Hematopoietic multipotent progenitor cell (in vitro differentiated cells): ENCODE results near the gene PRR19. TPM values are rescaled to one million over a fixed set of nuclear protein-coding genes. Genes with fewer than 3 reads are reported as not detected.
"Not testable (repeated sequence)": the region's sequence is repeated elsewhere in the genome, so short reads cannot be mapped to it uniquely, and the experiment has no call there.

Source experiments
- DNase-seq, 3 donors: peaks; one replicate each; pipeline ENCODE4 v3.0.0-alpha.2; 2011 to 2015; ENCODE audit warnings: low read depth in 2 of 3, low spot score in 2 of 3
- total RNA-seq: library from RNA; depleted of rRNA; stranded (reverse); fragments of >200 nt; gene quantifications from one replicate; pipeline ENCODE4 v1.2.3, GENCODE V29; 2012

Gene PRR19, protein sequence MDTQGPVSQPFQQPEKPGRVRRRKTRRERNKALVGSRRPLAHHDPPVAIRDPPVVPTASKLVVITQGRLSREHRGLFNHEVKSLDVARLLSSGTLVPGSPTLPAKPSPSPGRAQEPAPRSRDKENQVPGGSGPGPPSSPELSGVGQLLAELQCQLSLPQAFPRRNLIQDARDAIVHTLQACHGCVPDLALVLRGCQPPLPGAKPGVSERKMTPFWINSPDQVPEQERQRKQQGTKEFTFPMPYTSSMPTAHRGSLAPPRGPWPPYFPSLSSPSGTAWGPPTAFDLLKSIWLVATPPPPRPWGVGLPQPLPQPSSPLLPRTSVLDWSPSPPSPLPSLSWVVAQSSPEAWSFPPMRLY
- 0.54 TPM for total RNA-seq

DNA sequence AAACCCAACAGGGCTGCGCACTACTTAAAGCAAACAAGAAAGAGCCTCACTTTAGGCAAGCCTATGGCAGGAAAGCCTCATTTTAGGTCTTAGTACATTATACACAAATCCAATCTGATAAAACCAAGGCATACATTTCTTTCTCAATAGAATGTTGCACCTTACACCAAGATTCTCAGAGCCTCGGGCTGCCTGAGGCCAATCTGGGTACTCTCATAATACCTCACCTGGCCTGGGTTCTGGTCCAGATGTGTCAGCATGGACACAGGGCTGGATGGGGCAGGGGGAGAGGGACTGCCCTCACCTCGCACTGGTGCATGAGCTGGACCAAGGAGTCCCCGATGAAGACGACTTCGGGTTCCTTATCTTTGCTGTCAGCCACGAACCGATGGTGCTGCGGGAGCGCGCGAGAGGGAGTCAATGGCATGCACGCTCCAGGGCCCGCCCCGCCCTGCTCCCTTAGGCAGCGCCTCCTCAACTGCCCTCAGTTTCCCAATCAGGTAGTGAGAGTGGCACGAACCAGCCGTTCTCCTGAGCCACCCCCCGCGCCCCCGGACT, at the start of gene PRR19:
TSS of gene PRR19 (plus strand) at position 487 of the 558 bp plus-strand sequence. CDS start 7,453 bp downstream, outside the sequence.
- peak in 1 of 3 donors; percentile 39 for DNase-seq

DNA sequence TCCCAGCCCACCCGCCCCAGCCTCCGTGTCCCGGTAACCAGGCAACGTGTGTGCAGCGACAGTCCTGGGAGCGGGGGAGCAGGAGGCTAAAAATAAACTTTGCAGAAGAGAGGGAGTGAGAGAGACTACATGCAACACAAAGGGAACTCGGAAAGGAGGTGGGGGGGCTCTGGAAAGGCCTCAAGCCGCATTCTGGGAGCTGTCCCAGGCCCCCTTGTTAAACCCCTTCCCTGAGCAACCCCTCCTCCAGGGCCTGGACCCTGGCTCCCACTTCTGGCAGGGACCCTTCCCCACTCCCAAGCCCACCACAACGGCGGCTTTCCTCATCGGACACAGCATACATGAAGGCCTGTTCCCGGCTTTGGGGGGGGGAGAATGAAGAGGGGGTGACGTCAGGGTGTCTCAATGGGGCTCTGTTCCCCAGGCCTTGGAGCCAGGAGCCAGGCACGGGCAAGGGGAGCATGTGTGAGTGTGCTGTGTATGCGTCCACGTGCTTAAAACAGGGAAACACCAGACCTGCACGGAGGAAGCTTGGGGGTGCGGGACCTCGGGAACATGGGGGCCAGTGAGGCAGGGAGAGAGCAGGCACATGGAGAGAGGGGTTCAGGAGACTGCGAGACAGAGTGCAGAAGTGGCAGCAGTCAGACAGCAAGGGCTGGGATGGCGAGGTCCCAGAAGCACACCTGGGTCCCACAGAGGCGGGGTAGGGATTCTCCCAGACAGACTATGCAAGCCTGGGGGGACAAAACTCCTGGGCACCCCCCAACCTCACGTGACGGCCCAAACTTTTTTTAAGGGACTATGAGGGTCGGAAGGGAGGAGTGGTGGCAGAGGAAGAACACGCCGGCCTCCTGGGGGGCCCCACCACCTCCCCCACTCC, 49.3 kb upstream of the PRR19 start:
- DNase-seq, result no peak

DNA sequence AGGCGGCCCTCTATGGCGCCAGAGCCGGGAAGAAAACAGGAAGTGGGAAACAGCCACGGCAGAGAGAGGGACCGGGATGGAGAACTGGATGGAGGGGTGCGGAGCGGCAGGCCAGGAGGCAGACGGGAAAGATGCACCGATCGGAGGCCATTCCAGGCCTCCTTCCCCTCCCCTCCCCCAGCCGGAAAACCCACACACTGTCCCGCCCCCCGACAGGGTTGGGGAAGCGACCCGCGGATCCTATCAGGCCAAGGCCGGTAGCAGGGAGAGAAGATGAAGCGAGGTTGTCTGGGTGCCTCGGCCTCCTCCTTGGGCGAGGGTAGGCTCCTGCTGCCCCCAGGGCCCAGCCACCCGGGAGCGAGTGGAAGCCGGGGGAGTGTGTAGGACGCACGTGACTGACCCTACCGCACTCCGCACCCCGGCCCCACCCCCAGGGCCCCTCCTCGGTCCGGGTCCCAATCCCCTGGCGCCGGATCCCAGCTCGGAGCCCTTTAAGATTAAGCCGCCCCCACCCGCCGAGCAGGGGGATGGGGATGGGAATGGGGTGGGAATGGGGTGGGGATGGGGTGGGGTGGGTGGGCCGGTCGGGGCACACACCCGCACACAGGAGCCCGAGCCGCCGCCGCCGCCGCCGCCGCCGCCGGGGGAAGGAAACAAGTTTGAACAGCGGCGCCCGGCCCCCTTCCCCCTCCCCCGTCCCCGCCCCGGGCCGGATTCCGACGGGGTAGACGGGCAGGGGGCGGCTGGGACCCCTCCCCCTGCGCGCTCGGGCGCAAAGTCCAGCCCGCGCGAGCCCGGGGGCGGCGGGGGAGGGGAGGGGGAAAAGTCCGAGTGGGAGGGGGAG, 48.5 kb upstream of the PRR19 start:
- DNase-seq, result peak in 1 of 3 donors; percentile 68

DNA sequence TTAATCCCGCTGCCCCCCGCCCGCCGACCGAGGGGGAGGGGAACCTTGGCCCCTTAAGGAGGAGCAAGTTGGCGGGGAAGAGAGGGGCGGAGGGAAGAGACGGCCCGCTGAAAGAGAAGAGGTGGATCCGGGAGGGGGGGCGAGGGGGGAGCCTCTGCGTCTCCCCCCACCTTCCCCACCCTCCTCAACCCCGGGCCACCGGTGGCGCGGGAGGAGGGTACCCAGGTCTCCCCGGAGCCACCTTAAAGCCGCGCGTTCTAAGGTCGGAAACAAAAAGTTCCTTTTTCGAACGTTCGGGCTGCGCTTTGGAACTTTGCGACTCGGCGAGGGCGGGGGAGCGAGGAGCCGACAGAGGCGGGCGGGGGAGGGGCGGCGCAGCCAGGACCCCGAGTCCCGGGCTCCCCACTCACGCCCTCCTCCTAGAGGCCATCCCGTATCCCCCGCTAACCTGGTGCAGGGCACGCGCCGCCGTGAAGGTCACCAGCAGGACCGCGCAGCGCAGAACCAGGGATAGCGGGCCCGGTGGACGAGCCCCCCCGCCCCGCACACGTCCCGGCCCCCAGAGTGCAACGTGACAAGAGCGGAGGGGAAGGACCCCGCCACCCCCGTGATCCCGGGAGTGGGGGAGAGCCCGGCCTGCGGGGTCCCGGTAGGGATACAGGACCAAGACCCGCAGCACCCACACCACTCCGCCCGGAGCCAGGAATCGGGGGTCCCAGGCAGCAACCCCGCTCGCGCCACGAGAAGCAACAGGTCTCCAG, 47.7 kb upstream of the PRR19 start:
- DNase-seq, result peak in 2 of 3 donors; percentile 80 to 90

DNA sequence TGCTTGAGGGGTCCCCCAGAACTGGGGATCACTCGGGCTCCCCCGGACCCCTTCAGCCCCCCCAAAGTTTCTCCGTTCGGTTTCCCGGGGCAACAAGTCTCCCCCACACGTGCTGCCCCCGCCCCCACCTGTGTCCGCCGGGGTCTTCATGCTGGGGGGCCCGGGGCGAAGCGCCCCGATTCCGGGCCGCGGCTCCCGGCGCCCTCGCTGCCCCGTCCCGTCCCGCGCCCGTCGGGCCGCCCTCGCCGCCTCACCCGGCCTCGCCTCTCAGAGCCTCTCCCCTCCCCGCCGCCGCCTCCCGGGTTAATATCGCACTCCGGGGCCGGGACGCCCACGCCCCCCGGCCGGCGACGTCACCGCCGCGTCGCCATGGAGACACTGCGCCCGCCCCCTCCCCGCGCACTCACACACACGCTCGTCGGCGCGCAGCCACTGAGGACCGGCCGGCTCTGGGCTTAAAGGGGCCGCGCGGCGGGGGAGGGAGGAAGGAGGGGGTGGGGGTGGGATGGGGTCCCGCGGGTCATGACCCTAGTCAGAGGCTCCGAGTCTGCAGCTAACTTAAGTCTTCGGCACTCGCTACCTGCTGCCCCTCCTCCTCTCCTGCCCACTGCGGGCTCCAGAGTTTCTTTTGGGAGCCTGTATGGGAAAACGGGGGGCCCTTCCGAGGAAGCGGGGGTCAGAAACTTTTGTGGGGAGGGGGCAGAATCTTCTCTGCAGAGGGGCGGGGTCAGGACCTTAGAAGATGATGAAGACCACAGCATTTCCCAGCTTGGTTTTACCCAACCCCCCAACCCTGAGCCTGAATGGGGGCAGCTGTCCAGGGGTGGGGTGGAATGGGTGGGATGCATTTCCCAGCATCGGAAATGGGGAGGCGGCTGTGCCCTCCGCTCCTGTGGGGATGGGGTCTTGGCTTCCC, 46.8 kb upstream of the PRR19 start, which contains the start of gene ERF:
TSS of gene ERF (minus strand) at position 279 of the 916 bp plus-strand sequence. CDS start at position 150, 129 bp downstream.
- DNase-seq, result peak; percentile 92 to 96 (median 95)

DNA sequence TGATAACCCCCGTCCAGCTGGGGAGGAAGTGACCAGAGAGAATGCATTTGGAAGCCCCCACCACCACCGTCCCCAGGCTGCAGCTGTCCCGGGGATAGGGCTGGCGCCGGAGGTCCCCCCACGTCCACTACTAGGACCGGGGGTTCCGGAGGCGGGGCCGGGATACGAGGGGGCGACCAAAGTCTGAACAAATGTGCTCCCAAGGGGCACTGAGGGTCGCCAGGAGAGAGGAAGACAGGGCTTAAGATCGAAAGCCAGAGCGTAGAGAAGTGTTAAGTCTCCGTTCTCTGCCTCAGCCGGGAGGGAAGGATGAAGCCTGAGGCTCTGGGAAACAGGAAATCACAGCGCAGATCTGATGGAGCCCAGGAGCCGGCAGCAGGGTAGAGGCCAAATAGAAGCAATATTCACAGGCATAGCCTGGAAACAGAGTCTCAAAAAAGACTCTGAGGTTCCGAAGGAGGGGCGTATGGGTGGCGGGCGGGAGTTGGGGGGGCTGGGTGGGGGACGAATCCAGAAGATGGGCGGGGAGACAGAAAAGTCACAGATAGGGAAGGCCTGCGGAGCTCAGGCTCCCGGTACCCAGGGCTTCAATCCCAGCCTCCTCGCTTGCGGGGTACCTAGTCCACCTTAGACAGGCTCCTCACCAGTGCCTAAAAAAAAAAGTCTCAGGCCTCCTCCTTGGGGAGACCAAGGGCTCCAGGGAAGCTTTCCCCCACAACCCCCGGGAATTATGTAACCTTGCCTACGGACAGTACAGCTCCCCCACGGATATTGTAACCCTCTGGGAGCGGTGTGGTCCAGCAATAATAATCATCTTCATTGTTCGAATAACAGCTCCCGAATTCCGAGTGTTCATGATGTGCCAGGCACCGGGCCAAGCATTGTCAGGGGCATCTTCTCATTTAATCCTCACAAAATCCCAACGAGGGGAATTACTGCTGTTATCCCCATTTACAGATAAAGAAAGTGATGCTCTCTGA, 45.9 kb upstream of the PRR19 start:
- no peak for DNase-seq

DNA sequence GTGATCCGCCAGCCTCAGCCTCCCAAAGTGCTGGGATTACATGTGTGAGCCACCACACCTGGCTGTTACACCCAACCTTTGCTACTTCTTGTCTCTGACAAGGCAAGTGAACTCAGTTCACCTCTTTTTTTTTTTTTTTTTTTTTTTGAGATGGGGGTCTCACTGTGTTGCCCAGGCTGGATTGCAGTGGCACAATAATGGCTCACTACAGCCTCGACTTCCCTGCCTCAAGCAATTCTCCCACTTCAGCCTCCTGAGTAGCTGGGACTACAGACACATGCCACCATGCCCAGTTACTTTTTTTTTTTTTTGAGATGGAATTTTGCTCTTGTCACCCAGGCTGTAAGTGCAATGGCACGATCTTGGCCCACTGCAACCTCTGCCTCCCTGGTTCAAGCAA, 44.1 kb upstream of the PRR19 start:
- DNase-seq, result not testable (repeated sequence)

DNA sequence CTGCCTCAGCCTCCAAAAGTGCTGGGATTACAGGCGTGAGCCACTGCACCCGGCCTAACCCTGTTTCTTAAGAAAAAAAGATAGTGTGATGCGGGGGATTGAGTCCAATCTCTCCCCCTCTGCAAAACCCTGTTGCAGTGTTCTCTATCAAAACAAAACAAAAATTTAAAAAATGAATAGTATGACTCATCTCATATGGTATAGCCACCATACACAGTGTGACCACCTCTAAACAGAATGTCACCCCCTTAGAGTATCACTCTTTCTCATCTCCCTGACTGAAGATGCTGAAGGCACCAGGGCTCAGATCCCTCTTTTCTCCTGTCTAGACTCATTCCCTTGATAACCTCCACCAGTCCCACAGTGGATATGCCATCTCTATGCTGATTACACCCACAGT, 40.2 kb upstream of the PRR19 start:
- no peak for DNase-seq

DNA sequence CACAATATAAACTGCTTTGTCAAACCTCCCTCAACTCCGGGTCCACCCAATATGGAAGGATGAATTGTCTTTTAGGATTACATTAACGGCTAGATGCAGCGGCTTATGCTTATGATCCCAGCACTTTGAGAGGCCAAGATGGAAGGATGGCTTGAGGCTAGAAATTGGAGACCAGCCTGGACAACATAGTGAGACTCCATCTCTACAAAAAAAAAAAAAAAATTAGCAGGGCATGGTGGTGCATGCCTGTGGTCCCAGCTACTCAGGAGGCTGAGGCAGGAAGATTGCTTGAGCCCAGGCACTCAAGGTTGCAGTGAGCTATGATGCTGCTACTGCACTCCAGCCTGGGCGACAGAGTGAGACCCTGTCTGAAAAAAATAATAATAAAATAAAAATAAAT, 35.8 kb upstream of the PRR19 start:
- DNase-seq, result not testable (repeated sequence)

DNA sequence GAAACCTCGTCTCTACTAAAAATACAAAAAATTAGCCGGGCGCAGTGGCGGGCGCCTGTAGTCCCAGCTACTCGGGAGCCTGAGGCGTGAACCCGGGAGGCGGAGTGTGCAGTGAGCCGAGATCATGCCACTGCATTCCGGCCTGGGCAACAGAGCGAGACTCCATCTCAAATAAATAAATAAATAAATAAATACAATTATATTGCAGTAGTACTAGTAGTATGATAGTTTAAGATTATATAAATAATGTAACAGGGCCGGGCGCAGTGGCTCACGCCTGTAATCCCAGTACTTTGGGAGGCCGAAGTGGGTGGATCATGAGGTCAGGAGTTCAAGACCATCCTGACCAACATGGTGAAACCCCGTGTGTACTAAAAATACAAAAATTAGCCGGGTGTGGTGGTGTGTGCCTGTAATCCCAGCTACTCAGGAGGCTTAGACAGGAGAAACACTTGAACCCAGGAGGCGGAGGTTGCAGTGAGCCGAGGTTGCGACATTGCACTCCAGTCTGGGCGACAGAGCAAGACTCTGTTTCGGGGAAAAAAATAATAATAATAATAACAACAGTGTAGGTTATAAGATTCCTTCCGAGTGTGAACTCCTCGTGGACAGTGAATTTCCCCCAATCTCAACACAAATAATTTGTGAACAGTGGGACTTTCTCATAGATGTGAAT, 34.9 kb upstream of the PRR19 start:
- not testable (repeated sequence) for DNase-seq

DNA sequence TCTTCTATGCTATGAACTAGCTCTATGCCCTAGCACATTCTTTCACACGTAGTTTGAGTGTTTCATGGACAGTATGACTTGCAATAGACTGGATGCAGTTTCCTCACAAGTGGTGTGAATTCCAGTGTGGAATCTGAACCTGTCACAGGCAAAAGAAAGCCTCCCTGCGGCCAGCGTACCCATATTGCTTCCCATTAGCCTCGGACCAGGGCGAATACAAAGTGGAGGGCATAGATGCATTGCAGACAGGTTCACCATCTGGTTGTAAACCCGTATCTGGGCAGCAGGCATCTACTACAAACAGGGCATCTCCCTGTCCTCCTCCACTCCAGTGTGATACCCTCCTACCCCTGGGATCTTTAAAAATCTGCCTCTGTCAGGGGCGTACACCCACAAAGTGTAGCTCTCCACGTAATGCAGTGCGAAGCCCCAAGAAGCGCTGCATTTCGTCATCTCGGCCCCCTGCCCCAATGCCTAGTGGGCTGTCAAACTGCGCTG, 34.2 kb upstream of the PRR19 start:
- no peak for DNase-seq

DNA sequence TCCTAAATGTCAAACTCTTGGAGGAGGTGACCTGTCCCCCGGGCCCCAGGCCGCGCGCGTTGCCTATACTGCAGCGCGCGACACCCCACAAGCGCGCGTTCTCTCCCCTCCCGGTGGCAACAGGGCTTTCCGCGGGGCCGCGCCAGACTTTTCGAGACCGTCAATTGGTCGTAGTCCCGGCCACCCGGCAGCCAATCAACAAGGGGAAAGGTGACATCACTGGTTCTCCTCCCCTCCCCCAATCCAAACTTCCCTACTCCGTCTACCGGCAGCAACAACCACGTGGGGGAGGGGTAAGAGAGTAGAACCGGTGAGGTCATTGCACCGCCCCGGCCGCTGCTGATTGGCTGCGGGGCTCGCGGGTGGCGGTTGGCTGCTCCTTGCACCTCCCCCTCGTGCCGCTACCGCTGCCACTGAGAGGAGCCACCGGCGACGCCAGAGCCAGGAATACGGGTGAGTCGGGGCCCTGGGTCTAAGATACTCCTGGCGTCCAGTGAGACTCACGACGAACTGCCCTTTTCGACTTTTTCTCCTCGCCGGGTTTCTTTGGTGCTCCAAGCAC, 33.7 kb upstream of the PRR19 start:
- DNase-seq, result peak; percentile 98 to 100 (median 99)

DNA sequence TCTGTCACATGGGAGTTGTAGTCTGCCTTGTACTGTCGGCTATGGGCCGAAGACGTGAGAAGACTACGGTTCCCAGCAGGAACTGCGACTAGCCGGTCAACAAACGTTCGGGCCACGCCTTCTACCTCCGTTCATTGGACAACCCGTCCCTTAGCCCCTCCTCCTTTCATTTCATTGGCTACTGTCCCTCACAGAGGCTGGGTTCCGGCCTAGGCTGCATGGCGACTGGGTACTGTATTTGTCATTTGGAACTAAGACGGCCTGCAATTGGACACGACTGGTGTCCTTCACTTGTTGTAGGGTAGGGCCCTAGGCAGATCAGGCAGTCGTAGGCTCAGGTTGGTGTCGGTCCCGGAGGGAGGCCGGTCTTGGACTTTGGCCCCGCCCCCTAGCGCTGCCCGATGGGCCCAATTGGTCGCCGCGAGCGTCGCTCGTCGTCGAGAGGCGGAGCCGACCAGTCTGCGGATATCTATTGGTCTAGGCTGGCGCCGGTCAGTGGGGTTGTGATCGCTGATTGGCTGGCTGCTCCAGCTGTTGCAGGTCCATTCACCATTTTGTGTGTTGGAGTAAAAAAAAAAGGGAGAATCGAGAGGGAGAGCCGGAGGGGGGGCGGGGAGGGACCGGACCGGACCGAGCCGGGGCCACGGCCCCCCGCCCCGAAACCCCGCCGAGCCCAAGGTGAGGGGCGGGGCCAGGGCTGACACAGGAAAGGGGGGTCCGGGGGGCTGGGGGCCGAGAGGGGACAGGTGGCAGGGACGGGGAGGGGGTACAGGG, 33.0 kb upstream of the PRR19 start, which contains the start of gene CIC:
TSS of gene CIC (plus strand) at position 549 of the 774 bp plus-strand sequence. CDS start 2,532 bp downstream, outside the sequence.
- peak; percentile 99 to 100 (median 100) for DNase-seq

DNA sequence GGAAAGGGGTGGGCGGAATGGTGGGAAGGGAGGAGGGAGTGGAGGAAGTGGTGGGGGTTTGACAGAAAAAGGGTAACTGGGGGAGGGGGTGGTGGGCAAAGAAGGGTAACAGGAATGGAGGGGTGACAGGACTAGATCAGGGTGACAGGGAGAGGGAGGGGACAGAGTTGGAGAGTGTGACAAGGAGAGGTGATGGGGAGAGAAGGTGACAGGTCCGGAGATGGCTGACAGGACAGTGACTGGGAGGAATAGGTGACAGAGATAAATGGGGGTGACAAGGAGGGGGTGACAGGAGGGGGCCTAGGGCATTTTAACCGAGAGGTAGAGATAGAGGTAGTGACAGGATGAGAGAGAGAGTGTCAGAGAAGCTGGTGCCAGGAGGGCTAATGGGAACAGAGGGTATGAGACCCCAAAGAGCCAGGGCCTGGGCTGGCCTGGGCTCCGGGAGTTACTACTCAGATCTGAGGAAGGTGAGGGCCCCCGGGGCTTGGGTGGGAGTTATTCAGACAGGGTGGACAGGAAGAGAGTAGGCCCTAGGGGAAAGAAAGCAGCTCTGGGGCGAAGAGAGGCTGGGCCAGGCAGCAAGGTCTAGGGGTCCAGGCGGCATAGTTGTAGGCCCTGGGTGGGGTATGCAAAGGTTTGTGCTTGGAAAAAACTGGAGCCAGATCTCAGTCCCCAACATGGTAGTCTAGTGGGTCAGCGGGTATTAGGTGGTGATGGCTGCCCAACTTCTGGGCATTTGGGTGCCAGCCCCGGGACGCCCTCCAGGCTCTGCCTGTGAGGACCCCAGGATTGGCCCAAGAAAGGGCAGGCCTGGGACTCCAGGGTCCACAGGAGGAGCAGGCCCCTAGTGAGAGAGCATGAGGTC, 32.2 kb upstream of the PRR19 start:
- DNase-seq, result no peak
